ENCODE data around the gene KRT81. TPM values are rescaled to one million over a fixed set of nuclear protein-coding genes. Genes with fewer than 3 reads are reported as not detected.

The KRT81 gene
- total RNA-seq, 1 donor from 2014 or later = 1.2 TPM

DNA sequence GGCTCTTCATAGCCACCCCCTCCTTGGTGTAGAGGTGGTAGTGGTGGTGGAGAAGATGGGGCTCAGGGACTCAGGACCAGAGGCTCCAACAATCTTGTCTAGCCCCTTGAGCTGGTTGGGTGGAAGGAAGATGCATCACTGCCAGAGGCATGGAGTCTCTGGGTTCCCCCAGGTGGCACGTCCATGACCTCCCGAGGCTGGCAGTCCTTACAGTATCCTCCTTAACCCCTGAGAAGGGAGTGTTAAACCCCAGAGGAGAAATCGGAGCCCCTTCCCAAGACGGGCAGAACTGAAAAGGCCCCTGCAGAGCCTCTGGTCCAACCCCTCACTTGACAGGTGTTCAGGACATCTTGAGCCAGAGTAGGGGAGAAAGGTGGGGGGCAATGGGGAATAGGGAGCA is 20.8 kb upstream of the KRT81 start:
- peaks cover 8% of the 10 kb centered on the region for H3K4me1 ChIP-seq (ENCODE audit: insufficient read depth, low read length)
- no peak for DNase-seq (ENCODE audit: low read depth)
- no peaks in the 10 kb centered on the region for H3K9me3 ChIP-seq (ENCODE audit: insufficient read depth, low read depth, low read length)
- H3K4me3 Mint-ChIP-seq (ENCODE audit: unreplicated experiment) = no peak overlapping the region
- H3K27ac ChIP-seq (ENCODE audit: low read depth, low read length) = no peak overlapping the region
- no peak for FAIRE-seq
- TF ChIP-seq EZH2 (IDR thresholded peaks at IDR 0.05; ENCODE audit: insufficient read depth, low read length) = no peak
- TF ChIP-seq, protein P1, sequence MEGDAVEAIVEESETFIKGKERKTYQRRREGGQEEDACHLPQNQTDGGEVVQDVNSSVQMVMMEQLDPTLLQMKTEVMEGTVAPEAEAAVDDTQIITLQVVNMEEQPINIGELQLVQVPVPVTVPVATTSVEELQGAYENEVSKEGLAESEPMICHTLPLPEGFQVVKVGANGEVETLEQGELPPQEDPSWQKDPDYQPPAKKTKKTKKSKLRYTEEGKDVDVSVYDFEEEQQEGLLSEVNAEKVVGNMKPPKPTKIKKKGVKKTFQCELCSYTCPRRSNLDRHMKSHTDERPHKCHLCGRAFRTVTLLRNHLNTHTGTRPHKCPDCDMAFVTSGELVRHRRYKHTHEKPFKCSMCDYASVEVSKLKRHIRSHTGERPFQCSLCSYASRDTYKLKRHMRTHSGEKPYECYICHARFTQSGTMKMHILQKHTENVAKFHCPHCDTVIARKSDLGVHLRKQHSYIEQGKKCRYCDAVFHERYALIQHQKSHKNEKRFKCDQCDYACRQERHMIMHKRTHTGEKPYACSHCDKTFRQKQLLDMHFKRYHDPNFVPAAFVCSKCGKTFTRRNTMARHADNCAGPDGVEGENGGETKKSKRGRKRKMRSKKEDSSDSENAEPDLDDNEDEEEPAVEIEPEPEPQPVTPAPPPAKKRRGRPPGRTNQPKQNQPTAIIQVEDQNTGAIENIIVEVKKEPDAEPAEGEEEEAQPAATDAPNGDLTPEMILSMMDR (IDR thresholded peaks at IDR 0.05; ENCODE audit: insufficient read depth, low read depth, low read length) = no peak
- H3K27ac Mint-ChIP-seq (ENCODE audit: unreplicated experiment) = peak overlapping the region; percentile 41
- H3K79me2 ChIP-seq (ENCODE audit: insufficient read depth, low read length) = no peaks in the 10 kb centered on the region
- no peak overlapping the region for H3K4me3 ChIP-seq (ENCODE audit: insufficient read depth, low read depth, low read length)
- H3K4me1 Mint-ChIP-seq (ENCODE audit: low read depth, unreplicated experiment) = peaks cover 5% of the 10 kb centered on the region
- no peak overlapping the region for H2AFZ ChIP-seq (ENCODE audit: low read depth, low read length)
- peaks cover 33% of the 10 kb centered on the region for H3K27me3 ChIP-seq (ENCODE audit: insufficient read depth, low read length)
- no peaks in the 10 kb centered on the region for H4K20me1 ChIP-seq (ENCODE audit: insufficient read depth, low read length)
- H3K4me2 ChIP-seq (ENCODE audit: low read length) = no peak overlapping the region
- no peaks in the 10 kb centered on the region for H3K36me3 ChIP-seq (ENCODE audit: insufficient read depth, low read length)
- no peaks in the 10 kb centered on the region for H3K36me3 Mint-ChIP-seq (ENCODE audit: low read depth, unreplicated experiment)
- H3K9ac ChIP-seq (ENCODE audit: low read length) = no peak overlapping the region
- H3K27me3 Mint-ChIP-seq (ENCODE audit: low read depth, unreplicated experiment) = peaks cover 91% of the 10 kb centered on the region
- H3K9me3 Mint-ChIP-seq (ENCODE audit: unreplicated experiment) = no peaks in the 10 kb centered on the region

DNA sequence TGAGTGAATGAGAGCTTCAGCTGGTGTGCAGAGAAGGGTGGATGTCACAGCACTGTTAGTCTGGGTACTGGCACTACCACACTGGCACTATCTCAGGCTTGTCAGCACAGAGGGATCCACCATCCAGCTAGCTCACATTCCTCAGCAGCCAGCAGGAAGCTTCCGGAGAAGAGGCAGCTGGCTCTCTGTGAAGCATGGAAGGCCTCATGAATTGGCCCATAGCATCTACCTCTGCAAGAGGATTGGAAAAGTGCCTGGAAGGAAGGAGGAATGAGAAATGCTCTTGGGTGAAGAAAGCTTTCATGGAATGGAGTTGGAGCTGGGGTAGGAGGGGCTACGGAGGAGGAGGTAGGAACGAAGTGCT is 19.9 kb upstream of the KRT81 start:
- Histone ChIP-seq H3K4me3 (ENCODE audit: insufficient read depth, low read depth, low read length) (no peak overlapping the region), H3K27ac (ENCODE audit: low read depth, low read length) (no peak overlapping the region), H3K36me3 (ENCODE audit: insufficient read depth, low read length) (no peaks in the 10 kb centered on the region), H3K4me1 (ENCODE audit: insufficient read depth, low read length) (peaks cover 8% of the 10 kb centered on the region), H3K4me2 (ENCODE audit: low read length) (no peak overlapping the region), H2AFZ (ENCODE audit: low read depth, low read length) (no peak overlapping the region), H3K27me3 (ENCODE audit: insufficient read depth, low read length) (peaks cover 37% of the 10 kb centered on the region), H3K79me2 (ENCODE audit: insufficient read depth, low read length) (no peaks in the 10 kb centered on the region), H4K20me1 (ENCODE audit: insufficient read depth, low read length) (no peaks in the 10 kb centered on the region), H3K9ac (ENCODE audit: low read length) (no peak overlapping the region), H3K9me3 (ENCODE audit: insufficient read depth, low read depth, low read length) (no peaks in the 10 kb centered on the region)
- H3K9me3 Mint-ChIP-seq (ENCODE audit: unreplicated experiment) = no peaks in the 10 kb centered on the region
- H3K36me3 Mint-ChIP-seq (ENCODE audit: low read depth, unreplicated experiment) = no peaks in the 10 kb centered on the region
- H3K4me3 Mint-ChIP-seq (ENCODE audit: unreplicated experiment) = no peak overlapping the region
- no peak for TF ChIP-seq EZH2 (IDR thresholded peaks at IDR 0.05; ENCODE audit: insufficient read depth, low read length)
- TF ChIP-seq, protein P1 (IDR thresholded peaks at IDR 0.05; ENCODE audit: insufficient read depth, low read depth, low read length) = no peak
- no peak for DNase-seq (ENCODE audit: low read depth)
- H3K27ac Mint-ChIP-seq (ENCODE audit: unreplicated experiment) = no peak overlapping the region
- FAIRE-seq = no peak
- H3K27me3 Mint-ChIP-seq (ENCODE audit: low read depth, unreplicated experiment) = peaks cover 91% of the 10 kb centered on the region
- H3K4me1 Mint-ChIP-seq (ENCODE audit: low read depth, unreplicated experiment) = peaks cover 5% of the 10 kb centered on the region

DNA sequence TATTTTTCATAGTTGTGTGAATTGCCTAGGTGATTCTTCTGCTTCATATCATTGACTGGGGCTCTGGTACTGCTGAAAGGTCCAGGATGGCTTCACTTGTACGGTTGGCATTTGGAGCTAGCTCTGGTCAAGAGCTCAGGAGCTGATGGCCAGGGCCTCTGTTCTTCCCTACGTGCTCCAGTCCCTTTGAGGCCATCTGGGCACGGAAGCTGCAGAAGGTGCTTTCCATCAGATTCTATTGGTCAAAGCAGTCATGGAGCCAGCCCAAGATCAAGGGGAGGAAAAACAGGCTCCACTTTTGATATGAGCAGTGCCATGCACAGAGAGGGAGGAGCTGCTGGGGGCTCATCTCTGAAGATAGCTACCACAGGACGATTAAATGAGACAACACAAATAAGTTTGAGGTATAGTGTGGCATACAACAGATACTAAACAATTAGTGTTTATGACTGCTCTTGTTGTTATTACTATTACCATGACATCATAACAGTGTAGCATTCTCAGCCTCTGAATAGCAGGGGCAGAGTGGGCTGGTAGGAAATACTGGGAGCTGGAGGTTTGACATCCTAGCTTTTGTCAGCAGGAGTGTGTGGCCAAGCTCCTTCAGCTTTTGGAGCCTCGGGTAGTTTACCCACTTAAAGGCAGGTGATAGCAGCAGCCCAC is 19.4 kb upstream of the KRT81 start:
- H3K4me2 ChIP-seq (ENCODE audit: low read length) = no peak overlapping the region
- no peak for FAIRE-seq
- H3K36me3 ChIP-seq (ENCODE audit: insufficient read depth, low read length) = no peaks in the 10 kb centered on the region
- Mint-ChIP-seq H3K4me3 (ENCODE audit: unreplicated experiment) (no peak overlapping the region), H3K27ac (ENCODE audit: unreplicated experiment) (no peak overlapping the region), H3K36me3 (ENCODE audit: low read depth, unreplicated experiment) (no peaks in the 10 kb centered on the region), H3K9me3 (ENCODE audit: unreplicated experiment) (no peaks in the 10 kb centered on the region), H3K27me3 (ENCODE audit: low read depth, unreplicated experiment) (peaks cover 95% of the 10 kb centered on the region), H3K4me1 (ENCODE audit: low read depth, unreplicated experiment) (peaks cover 5% of the 10 kb centered on the region)
- H3K79me2 ChIP-seq (ENCODE audit: insufficient read depth, low read length) = no peaks in the 10 kb centered on the region
- no peak overlapping the region for H3K27ac ChIP-seq (ENCODE audit: low read depth, low read length)
- peaks cover 8% of the 10 kb centered on the region for H3K4me1 ChIP-seq (ENCODE audit: insufficient read depth, low read length)
- TF ChIP-seq EZH2 (IDR thresholded peaks at IDR 0.05; ENCODE audit: insufficient read depth, low read length) = no peak
- TF ChIP-seq, protein P1 (IDR thresholded peaks at IDR 0.05; ENCODE audit: insufficient read depth, low read depth, low read length) = no peak
- no peak overlapping the region for H2AFZ ChIP-seq (ENCODE audit: low read depth, low read length)
- H3K4me3 ChIP-seq (ENCODE audit: insufficient read depth, low read depth, low read length) = no peak overlapping the region
- H4K20me1 ChIP-seq (ENCODE audit: insufficient read depth, low read length) = no peaks in the 10 kb centered on the region
- no peak overlapping the region for H3K9ac ChIP-seq (ENCODE audit: low read length)
- no peaks in the 10 kb centered on the region for H3K9me3 ChIP-seq (ENCODE audit: insufficient read depth, low read depth, low read length)
- no peak for DNase-seq (ENCODE audit: low read depth)
- H3K27me3 ChIP-seq (ENCODE audit: insufficient read depth, low read length) = peaks cover 37% of the 10 kb centered on the region

All from astrocyte (in vitro differentiated cells and primary cell).